Nephron progenitor cell (in vitro differentiated cells): ENCODE data around the gene IMPG2.

Source experiments
- DNase-seq: peaks from one replicate; pipeline ENCODE4 v3.0.0; 2021
- H3K27ac Mint-ChIP-seq: 2 replicates; pipeline ENCODE4 v1.8.0; 2021; ENCODE audit warnings: mild to moderate bottlenecking, moderate library complexity, mixed read lengths
- H3K27me3 Mint-ChIP-seq: 2 replicates; pipeline ENCODE4 v1.8.0; 2021; ENCODE audit warnings: mild to moderate bottlenecking, low read depth, mixed read lengths; ENCODE audit not compliant: poor library complexity
- H3K36me3 Mint-ChIP-seq: 2 replicates; pipeline ENCODE4 v1.8.0; 2021; ENCODE audit warnings: low read depth, mixed read lengths
- H3K4me1 Mint-ChIP-seq: 2 replicates; pipeline ENCODE4 v1.8.0; 2021; ENCODE audit warnings: mixed read lengths
- H3K4me3 Mint-ChIP-seq: 2 replicates; pipeline ENCODE4 v1.8.0; 2021; ENCODE audit warnings: mild to moderate bottlenecking, moderate library complexity, mixed read lengths
- H3K9me3 Mint-ChIP-seq: 2 replicates; pipeline ENCODE4 v1.8.0; 2021; ENCODE audit warnings: mild to moderate bottlenecking, moderate library complexity, mixed read lengths
- CTCF ChIP-seq: fragments of 200-600 bp; sonication (generic); IDR thresholded peaks from 2 replicates; pipeline ENCODE4 v1.5.0; 2021; ENCODE audit warnings: antibody characterized with exemption

Gene IMPG2

GRCh38 chr3:101244212-101244575, 76.2 kb downstream of the IMPG2 start:
- no peak for DNase-seq
- Mint-ChIP-seq H3K36me3 (no peaks in the 10 kb centered on the region), H3K9me3 (no peaks in the 10 kb centered on the region), H3K27ac (no peak overlapping the region), H3K27me3 (peaks cover 4% of the 10 kb centered on the region), H3K4me1 (peaks cover 22% of the 10 kb centered on the region), H3K4me3 (no peak overlapping the region)
- no peak for TF ChIP-seq CTCF

GRCh38 chr3:101243285-101244211, 76.8 kb downstream of the IMPG2 start:
- H3K36me3 Mint-ChIP-seq = no peaks in the 10 kb centered on the region
- peaks cover 4% of the 10 kb centered on the region for H3K27me3 Mint-ChIP-seq
- no peak for DNase-seq
- TF ChIP-seq CTCF = no peak
- H3K9me3 Mint-ChIP-seq = no peaks in the 10 kb centered on the region
- H3K4me1 Mint-ChIP-seq = peaks cover 16% of the 10 kb centered on the region
- H3K27ac Mint-ChIP-seq = no peak overlapping the region
- H3K4me3 Mint-ChIP-seq = no peak overlapping the region

GRCh38 chr3:101240719-101241399, 79.5 kb downstream of the IMPG2 start:
- no peak overlapping the region for H3K4me3 Mint-ChIP-seq
- no peak for TF ChIP-seq CTCF
- no peak for DNase-seq
- H3K27me3 Mint-ChIP-seq = peaks cover 4% of the 10 kb centered on the region
- H3K36me3 Mint-ChIP-seq = no peaks in the 10 kb centered on the region
- H3K27ac Mint-ChIP-seq = no peak overlapping the region
- H3K9me3 Mint-ChIP-seq = peaks cover 3% of the 10 kb centered on the region
- H3K4me1 Mint-ChIP-seq = peaks cover 9% of the 10 kb centered on the region

- peaks cover 3% of the 10 kb centered on the region for H3K9me3 Mint-ChIP-seq
- H3K36me3 Mint-ChIP-seq = no peaks in the 10 kb centered on the region
- H3K4me3 Mint-ChIP-seq = no peak overlapping the region
- no peaks in the 10 kb centered on the region for H3K27me3 Mint-ChIP-seq
- no peak for TF ChIP-seq CTCF
- DNase-seq = no peak
- H3K4me1 Mint-ChIP-seq = no peaks in the 10 kb centered on the region
- no peak overlapping the region for H3K27ac Mint-ChIP-seq
These were observed 85.3 kb downstream of the IMPG2 start for GRCh38 chr3:101235048-101235447.

GRCh38 chr3:101230618-101231017, 89.8 kb downstream of the IMPG2 start:
- peaks cover 6% of the 10 kb centered on the region for H3K4me1 Mint-ChIP-seq
- no peaks in the 10 kb centered on the region for H3K36me3 Mint-ChIP-seq
- DNase-seq = no peak
- no peak for TF ChIP-seq CTCF
- no peaks in the 10 kb centered on the region for H3K27me3 Mint-ChIP-seq
- H3K4me3 Mint-ChIP-seq = no peak overlapping the region
- no peaks in the 10 kb centered on the region for H3K9me3 Mint-ChIP-seq
- H3K27ac Mint-ChIP-seq = no peak overlapping the region
